GM19099 (cell line): ENCODE results near the gene KLHL21.
A peak's percentile ranks its signal among the peaks of the same experiment; 100 is the strongest.

Source experiments
- POLR2A ChIP-seq: IDR thresholded peaks from 3 replicates; pipeline ENCODE4 v1.6.1; 2011; ENCODE audit warnings: low read depth; ENCODE audit not compliant: insufficient read length; ENCODE audit errors: extremely low read depth

KLHL21 gene

DNA sequence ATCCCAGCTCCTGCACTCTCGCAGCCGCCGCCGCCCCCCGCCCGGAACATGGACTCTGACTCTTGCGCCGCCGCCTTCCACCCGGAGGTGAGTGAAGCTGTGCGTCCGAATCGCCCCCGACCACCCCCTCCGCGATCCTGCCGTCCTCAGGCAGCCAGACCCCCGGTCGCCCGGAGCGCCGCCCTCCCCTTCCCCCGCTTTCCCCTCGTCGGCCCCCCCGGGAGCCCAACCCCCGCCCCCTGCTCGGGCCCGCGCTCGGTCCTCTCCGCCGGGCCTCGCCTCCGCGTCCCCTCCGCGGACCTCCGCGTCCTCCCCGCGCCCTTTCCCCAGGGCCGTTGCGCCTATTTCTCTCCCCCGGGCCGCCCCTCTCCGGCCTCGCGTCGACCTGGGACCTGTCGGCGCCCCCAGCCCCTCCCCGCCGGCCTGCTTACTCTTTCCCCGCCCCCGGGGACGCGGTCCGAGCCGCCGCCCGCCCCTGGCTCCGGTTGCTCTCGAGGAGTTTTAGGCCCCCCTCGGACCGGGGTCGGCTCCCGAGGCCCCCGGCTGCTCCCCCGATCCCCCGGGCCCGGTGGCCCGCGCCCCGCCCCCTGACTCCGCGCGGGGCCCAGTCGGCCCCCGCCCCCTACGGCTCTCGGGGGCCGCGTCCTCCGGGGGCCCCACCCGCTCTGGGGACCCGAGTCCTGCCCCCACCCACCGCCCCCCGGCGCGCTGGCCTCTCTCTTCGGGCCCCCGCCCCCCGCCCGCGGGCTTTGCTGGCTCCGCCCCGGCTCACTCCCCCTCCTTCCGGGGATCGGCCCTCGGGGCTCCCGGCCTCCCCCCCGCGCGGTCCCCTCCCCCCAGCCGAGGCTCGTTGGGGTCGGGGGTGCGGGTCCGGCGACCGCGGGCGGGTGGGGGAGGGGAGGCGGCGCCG, 11.6 kb upstream of the KLHL21 start:
- TF ChIP-seq POLR2A, result no peak

GRCh38 chr1:6613361-6614018, 10.8 kb upstream of the KLHL21 start, which contains the start of gene PHF13:
TSS of gene PHF13 (plus strand) at chr1:6613731. CDS start at chr1:6614067, 336 bp downstream.
- TF ChIP-seq POLR2A, result peak; percentile 42

GRCh38 chr1:6612641-6613360, 10.1 kb upstream of the KLHL21 start:
- no peak for TF ChIP-seq POLR2A

GRCh38 chr1:6603915-6604558, 1.4 kb upstream of the KLHL21 start:
- TF ChIP-seq POLR2A, result no peak

- TF ChIP-seq POLR2A, result no peak
Measured at GRCh38 chr1:6603238-6603914, 707 bp upstream of the KLHL21 start.

DNA sequence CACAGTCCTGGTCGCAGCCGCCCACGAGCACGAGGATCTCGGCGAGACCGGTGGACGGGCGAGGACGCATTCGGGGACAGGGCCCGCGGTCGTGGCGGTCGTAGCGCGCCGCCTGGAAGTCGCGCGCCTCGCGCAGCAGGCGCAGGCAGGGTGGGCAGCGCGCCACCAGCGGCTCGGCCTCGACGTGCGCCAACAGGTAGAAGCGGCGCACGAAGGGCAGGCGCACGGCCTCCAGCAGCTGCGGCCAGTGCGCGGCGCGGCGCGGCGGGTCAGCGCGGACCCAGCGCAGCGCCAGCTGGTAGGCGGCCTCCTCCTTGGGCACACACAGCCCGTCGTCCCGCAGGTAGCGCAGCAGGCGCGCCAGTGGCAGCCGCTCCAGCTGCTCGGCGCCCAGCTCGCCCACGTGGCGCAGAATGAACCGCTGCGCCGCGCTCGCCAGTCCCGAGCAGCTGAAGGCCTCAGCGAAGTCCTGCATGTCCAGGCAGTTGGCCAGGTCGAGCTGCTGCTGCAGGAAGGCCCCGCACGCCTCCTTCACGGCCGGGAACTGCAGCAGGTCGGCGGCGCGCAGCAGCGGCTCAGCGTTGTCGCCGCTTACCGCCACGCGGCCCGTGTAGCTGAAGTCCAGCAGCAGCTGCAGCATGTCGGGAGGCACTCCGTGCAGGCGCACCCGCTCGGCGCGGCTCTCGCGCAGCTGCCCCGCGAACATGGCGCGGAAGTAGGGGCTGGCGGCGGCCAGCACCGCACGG, 573 bp downstream of the KLHL21 start:
- no peak for TF ChIP-seq POLR2A

- peak; percentile 11 for TF ChIP-seq POLR2A
Measured at GRCh38 chr1:6601049-6601922, 1.4 kb downstream of the KLHL21 start.

GRCh38 chr1:6600410-6601048, 2.1 kb downstream of the KLHL21 start:
- no peak for TF ChIP-seq POLR2A

- no peak for TF ChIP-seq POLR2A
Measured at GRCh38 chr1:6599141-6599975, 3.3 kb downstream of the KLHL21 start.

DNA sequence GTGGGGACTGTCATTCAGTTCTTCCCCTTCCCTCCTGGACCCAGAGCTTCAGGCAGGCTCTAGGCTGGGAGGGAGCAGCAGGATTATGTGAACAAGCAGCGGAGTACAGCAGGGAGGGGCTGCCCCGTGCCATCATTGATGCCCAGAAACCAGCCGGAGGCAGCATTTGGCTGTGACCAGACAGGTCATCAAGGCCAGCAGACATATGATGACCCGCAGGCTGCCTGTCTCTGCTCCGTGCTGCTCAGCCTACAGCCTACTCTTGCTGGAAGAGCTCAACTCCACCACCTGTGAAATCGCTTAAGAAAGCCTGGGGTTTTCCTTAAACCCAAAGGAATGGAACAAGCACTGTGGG, 4.9 kb downstream of the KLHL21 start:
- no peak for TF ChIP-seq POLR2A
